DOHH2 (cell line): Measurements from ENCODE around the gene GRK2.

Experiments
- CTCF ChIP-seq: fragments of 200-600 bp; sonication (generic); IDR thresholded peaks from one replicate; pipeline ENCODE4 v1.5.1; 2014; ENCODE audit warnings: antibody characterized with exemption, mild to moderate bottlenecking, low read depth, low read length; ENCODE audit not compliant: poor library complexity, severe bottlenecking
- EZH2phosphoT487 ChIP-seq: fragments of 200-600 bp; sonication (generic); IDR thresholded peaks from 2 replicates; pipeline ENCODE4 v1.6.1; 2017; ENCODE audit warnings: borderline replicate concordance, mild to moderate bottlenecking, antibody characterized with exemption, low read length, moderate library complexity, mixed read lengths

- TF ChIP-seq CTCF (no peak), EZH2phosphoT487 (no peak)
Measured at GRCh38 chr11:67269401-67270255, 3.4 kb downstream of the GRK2 start.
